PFSK-1 (cell line): ENCODE results near the gene PGLYRP4.

Experiments used
- FOXP2 ChIP-seq: optimal IDR thresholded peaks from 2 replicates; pipeline ENCODE3; 2011; ENCODE audit warnings: borderline replicate concordance, control low read depth, inconsistent platforms; ENCODE audit not compliant: insufficient read depth; ENCODE audit errors: extremely low read length, extremely low read depth
- POLR2AphosphoS5 ChIP-seq: IDR thresholded peaks from 2 replicates; pipeline ENCODE4 v1.6.1; 2012; ENCODE audit warnings: low read depth, mild to moderate bottlenecking, control low read depth, low read length, moderate library complexity
- REST ChIP-seq, 2 experiments: IDR thresholded peaks; 2 replicates each; pipeline versions ENCODE4 v1.6.1 to v1.8.0; 2011 to 2012; ENCODE audit warnings: low read depth in 2 of 2, low read length in 2 of 2, control low read depth in 1 of 2, inconsistent platforms in 1 of 2, mild to moderate bottlenecking in 1 of 2, moderate library complexity in 1 of 2; ENCODE audit not compliant: insufficient read depth in 1 of 2
- SIN3A ChIP-seq: IDR thresholded peaks from 2 replicates; pipeline ENCODE4 v1.6.1; 2012; ENCODE audit warnings: mild to moderate bottlenecking, low read length, moderate library complexity, borderline replicate concordance; ENCODE audit not compliant: insufficient read depth
- TAF1 ChIP-seq: IDR thresholded peaks from 2 replicates; pipeline ENCODE4 v1.6.1; 2012; ENCODE audit warnings: low read length, control low read depth, borderline replicate concordance; ENCODE audit not compliant: insufficient read depth

PGLYRP4 gene

GRCh38 chr1:153387001-153387400, 38.4 kb upstream of the PGLYRP4 start:
- no peak for TF ChIP-seq SIN3A
- TF ChIP-seq POLR2AphosphoS5 = no peak
- TF ChIP-seq REST (IDR thresholded peaks at IDR 0.05; ENCODE audit: insufficient read depth in 1 of 2, low read depth in 2 of 2, low read length in 2 of 2) = no peak
- TF ChIP-seq TAF1 = no peak
- TF ChIP-seq FOXP2 = no peak

GRCh38 chr1:153386500-153386901, 37.9 kb upstream of the PGLYRP4 start:
- no peak for TF ChIP-seq SIN3A

- TF ChIP-seq POLR2AphosphoS5 (no peak), FOXP2 (no peak), TAF1 (no peak), SIN3A (no peak), REST (IDR thresholded peaks at IDR 0.05; ENCODE audit: insufficient read depth in 1 of 2, low read depth in 2 of 2, low read length in 2 of 2) (no peak)
Measured at GRCh38 chr1:153384958-153385580, 36.4 kb upstream of the PGLYRP4 start.

GRCh38 chr1:153380711-153381110, 32.1 kb upstream of the PGLYRP4 start:
- no peak for TF ChIP-seq FOXP2
- TF ChIP-seq SIN3A = no peak
- no peak for TF ChIP-seq TAF1

- TF ChIP-seq POLR2AphosphoS5 = no peak
- no peak for TF ChIP-seq REST (IDR thresholded peaks at IDR 0.05; ENCODE audit: insufficient read depth in 1 of 2, low read depth in 2 of 2, low read length in 2 of 2)
- no peak for TF ChIP-seq FOXP2
- no peak for TF ChIP-seq TAF1
- no peak for TF ChIP-seq SIN3A
Measured at GRCh38 chr1:153379591-153379990, 30.9 kb upstream of the PGLYRP4 start.

- no peak for TF ChIP-seq FOXP2
- no peak for TF ChIP-seq POLR2AphosphoS5
- no peak for TF ChIP-seq REST (IDR thresholded peaks at IDR 0.05; ENCODE audit: insufficient read depth in 1 of 2, low read depth in 2 of 2, low read length in 2 of 2)
- no peak for TF ChIP-seq TAF1
- TF ChIP-seq SIN3A = no peak
Measured at GRCh38 chr1:153375511-153375910, 26.9 kb upstream of the PGLYRP4 start, which contains the start of gene S100A12. Gene S100A12, minus strand, starts transcription at chr1:153375621. Its CDS starts 1,029 bp downstream, at chr1:153374592.
